ENCODE data around the gene TAS2R60.

DNA sequence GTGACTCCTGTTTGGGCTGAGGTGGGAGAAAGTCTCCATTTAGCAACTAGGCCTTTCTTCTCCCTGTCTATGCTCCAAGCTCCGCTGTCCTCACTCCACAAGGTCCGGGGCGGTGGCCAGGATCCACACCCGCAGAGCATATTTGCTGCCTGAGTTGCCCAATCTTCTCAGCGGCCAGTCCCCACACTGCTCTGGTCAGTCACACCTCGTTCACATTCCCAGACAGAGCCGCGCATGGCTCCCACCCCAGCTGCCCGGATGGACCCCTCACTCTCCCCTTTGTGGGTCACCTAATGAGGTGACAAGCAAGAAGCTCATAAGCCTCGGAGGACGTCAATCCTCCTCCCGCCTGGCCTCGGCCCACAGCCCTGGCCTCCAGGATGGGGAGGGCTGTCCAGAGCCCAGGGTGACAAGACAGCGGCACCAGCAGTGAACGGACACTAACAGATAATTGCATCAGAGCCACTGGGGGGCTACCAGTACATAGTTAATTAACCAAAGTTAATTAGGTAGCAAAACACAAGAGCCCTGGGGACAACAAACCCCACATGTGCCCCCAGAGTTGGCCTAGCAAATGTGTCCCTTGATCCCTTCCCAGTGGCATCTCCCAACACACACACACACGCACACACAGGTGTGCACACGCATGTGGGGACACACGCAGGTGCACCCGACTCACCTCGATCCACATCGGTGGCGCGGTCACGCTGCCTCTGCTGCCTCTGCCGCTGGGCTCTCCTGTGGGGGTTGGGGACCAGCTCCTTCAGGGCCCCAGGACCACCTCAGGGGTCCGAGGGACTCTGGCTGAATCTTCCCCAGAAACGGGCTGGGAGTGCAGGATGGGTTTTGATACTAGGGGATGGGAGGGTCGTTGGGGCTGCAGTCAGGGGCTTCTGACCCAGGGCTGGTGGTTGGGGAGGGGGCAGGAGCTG, 46.4 kb upstream of the TAS2R60 start:
- no peak for TF ChIP-seq CTCF (IDR thresholded peaks at IDR 0.05)
- TF ChIP-seq POLR2A (IDR thresholded peaks at IDR 0.05) = no peak

Measured in lower leg skin (tissue), 3 donors.